OCI-LY7 (cell line): ENCODE results near the gene SERTAD2.

Source experiments
- EZH2phosphoT487 ChIP-seq: fragments of 200-600 bp; sonication (generic); IDR thresholded peaks from 2 replicates; pipeline ENCODE4 v1.6.1; 2018; ENCODE audit warnings: low read depth, borderline replicate concordance, mild to moderate bottlenecking, mixed run types, antibody characterized with exemption, low read length, moderate library complexity, mixed read lengths
- TF ChIP-seq, protein P1 (sequence below): fragments of 200-600 bp; sonication (generic); conservative IDR thresholded peaks from 2 replicates; pipeline ENCODE4 v1.5.1; 2014; ENCODE audit warnings: mild to moderate bottlenecking, antibody characterized with exemption, low read length, moderate library complexity, mixed read lengths

DNA sequence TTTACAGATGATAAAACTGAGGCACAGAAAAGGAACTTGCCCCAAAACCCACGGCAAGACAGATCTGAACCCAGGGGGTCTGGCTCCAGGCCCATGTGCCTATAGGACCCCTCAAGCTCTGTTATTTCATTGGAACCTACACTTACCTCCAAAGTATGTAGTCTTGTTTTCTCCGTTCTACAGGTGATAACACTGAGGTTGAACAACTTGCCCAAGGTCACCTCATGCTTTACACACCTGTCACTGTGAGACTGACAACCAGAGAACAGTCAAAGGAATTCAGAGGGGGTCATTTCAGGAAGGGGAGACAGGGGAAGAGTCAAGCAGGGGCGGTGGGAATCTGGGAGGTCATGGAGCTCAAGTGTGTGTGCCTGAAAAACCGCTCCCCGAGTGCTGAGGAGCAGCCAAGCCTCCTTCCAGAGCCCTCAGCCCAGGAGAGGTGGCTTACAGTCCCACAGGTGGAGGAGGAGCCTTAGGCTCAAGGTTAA lies 47.7 kb downstream of the SERTAD2 start:
- TF ChIP-seq, protein P1, sequence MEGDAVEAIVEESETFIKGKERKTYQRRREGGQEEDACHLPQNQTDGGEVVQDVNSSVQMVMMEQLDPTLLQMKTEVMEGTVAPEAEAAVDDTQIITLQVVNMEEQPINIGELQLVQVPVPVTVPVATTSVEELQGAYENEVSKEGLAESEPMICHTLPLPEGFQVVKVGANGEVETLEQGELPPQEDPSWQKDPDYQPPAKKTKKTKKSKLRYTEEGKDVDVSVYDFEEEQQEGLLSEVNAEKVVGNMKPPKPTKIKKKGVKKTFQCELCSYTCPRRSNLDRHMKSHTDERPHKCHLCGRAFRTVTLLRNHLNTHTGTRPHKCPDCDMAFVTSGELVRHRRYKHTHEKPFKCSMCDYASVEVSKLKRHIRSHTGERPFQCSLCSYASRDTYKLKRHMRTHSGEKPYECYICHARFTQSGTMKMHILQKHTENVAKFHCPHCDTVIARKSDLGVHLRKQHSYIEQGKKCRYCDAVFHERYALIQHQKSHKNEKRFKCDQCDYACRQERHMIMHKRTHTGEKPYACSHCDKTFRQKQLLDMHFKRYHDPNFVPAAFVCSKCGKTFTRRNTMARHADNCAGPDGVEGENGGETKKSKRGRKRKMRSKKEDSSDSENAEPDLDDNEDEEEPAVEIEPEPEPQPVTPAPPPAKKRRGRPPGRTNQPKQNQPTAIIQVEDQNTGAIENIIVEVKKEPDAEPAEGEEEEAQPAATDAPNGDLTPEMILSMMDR = no peak
- no peak for TF ChIP-seq EZH2phosphoT487
